RWPE2 (cell line): ENCODE measurements around the gene TRIO.
A peak's percentile ranks its signal among the peaks of the same experiment; 100 is the strongest.

Experiments used
- ATAC-seq: fragments of 200-7000 bp; cut with Tn5 transposase; 3 replicates; pipeline ENCODE4 v1.9.1; 2021; ENCODE audit warnings: low read depth
- DNase-seq: peaks from one replicate; pipeline ENCODE4 v3.0.0-alpha.2; 2020; ENCODE audit warnings: low spot score
- H3K27ac ChIP-seq: fragments of 450-650 bp; 2 replicates; pipeline ENCODE4 v1.5.1; 2017; ENCODE audit warnings: mild to moderate bottlenecking; ENCODE audit not compliant: poor library complexity, severe bottlenecking
- H3K27me3 ChIP-seq: fragments of 250-450 bp; sonication (Bioruptor Pico); 2 replicates; pipeline ENCODE4 v1.5.1; 2021; ENCODE audit warnings: mild to moderate bottlenecking, moderate library complexity; ENCODE audit not compliant: insufficient read depth, poor library complexity, severe bottlenecking
- H3K36me3 ChIP-seq: fragments of 250-450 bp; sonication (Bioruptor Pico); 2 replicates; pipeline ENCODE4 v1.5.1; 2020; ENCODE audit warnings: low read depth, mild to moderate bottlenecking, moderate library complexity
- H3K4me1 ChIP-seq: fragments of 250-450 bp; sonication (Bioruptor Pico); 2 replicates; pipeline ENCODE4 v1.5.1; 2021; ENCODE audit warnings: mild to moderate bottlenecking, moderate library complexity; ENCODE audit not compliant: insufficient read depth, poor library complexity, severe bottlenecking
- H3K4me3 ChIP-seq: fragments of 250-450 bp; sonication (Bioruptor Pico); 2 replicates; pipeline ENCODE4 v1.5.1; 2021; ENCODE audit warnings: mild to moderate bottlenecking, moderate library complexity; ENCODE audit not compliant: severe bottlenecking
- H3K9me3 ChIP-seq: fragments of 250-450 bp; sonication (Bioruptor Pico); 2 replicates; pipeline ENCODE4 v1.5.1; 2021; ENCODE audit warnings: mild to moderate bottlenecking, moderate library complexity; ENCODE audit not compliant: severe bottlenecking
- CTCF ChIP-seq: fragments of 450-650 bp; IDR thresholded peaks from one replicate; pipeline ENCODE4 v1.5.1; 2017; ENCODE audit warnings: mild to moderate bottlenecking, moderate library complexity; ENCODE audit not compliant: poor library complexity, severe bottlenecking

The TRIO gene

GRCh38 chr5:14250084-14250695 lies 107.0 kb downstream of the TRIO start:
- Histone ChIP-seq H3K27me3 (no peaks in the 10 kb centered on the region), H3K36me3 (peaks cover 12% of the 10 kb centered on the region; the same call in 1 of the 2 replicates), H3K4me3 (no peak overlapping the region), H3K27ac (peak overlapping the region; percentile 5), H3K9me3 (peaks cover 3% of the 10 kb centered on the region), H3K4me1 (no peaks in the 10 kb centered on the region)
- no peak for DNase-seq
- peak; percentile 43; the same call in 1 of the 3 replicates for ATAC-seq
- TF ChIP-seq CTCF: no peak

GRCh38 chr5:14250748-14251701 lies 107.9 kb downstream of the TRIO start:
- peaks cover 10% of the 10 kb centered on the region for H3K9me3 ChIP-seq
- H3K4me1 ChIP-seq: peaks cover 4% of the 10 kb centered on the region
- H3K36me3 ChIP-seq: peaks cover 19% of the 10 kb centered on the region
- TF ChIP-seq CTCF: no peak
- DNase-seq (no peak), ATAC-seq (no peak)
- H3K27me3 ChIP-seq: no peaks in the 10 kb centered on the region
- H3K4me3 ChIP-seq: no peak overlapping the region
- H3K27ac ChIP-seq: peak overlapping the region; percentile 5

- ATAC-seq: no peak
- peaks cover 11% of the 10 kb centered on the region for H3K4me1 ChIP-seq
These were observed 108.6 kb downstream of the TRIO start for GRCh38 chr5:14251733-14252132.

GRCh38 chr5:14252793-14253192 lies 109.7 kb downstream of the TRIO start:
- Histone ChIP-seq H3K4me1 (peaks cover 20% of the 10 kb centered on the region), H3K27me3 (no peaks in the 10 kb centered on the region), H3K36me3 (peaks cover 18% of the 10 kb centered on the region), H3K27ac (no peak overlapping the region), H3K9me3 (peaks cover 11% of the 10 kb centered on the region), H3K4me3 (no peak overlapping the region)
- no peak for TF ChIP-seq CTCF
- ATAC-seq: no peak
- DNase-seq: no peak

More at GRCh38 chr5:14251733-14252132, 108.6 kb downstream of the TRIO start:
- Histone ChIP-seq H3K36me3 (peaks cover 21% of the 10 kb centered on the region), H3K27me3 (no peaks in the 10 kb centered on the region), H3K4me3 (no peak overlapping the region), H3K27ac (no peak overlapping the region), H3K9me3 (peaks cover 11% of the 10 kb centered on the region)
- TF ChIP-seq CTCF: no peak
- DNase-seq: no peak
